CD14-positive monocyte (primary cell): ENCODE results near the gene NOB1. TPM values are rescaled to one million over a fixed set of nuclear protein-coding genes. Genes with fewer than 3 reads are reported as not detected.

Experiments used
- DNase-seq, 3 donors: peaks; one replicate each; pipeline ENCODE4 v3.0.0-alpha.2; 2011 to 2022
- H2AFZ ChIP-seq: 2 replicates; pipeline ENCODE4 v1.6.0; 2012; ENCODE audit warnings: mild to moderate bottlenecking, low read depth, low read length, inconsistent platforms; ENCODE audit not compliant: insufficient read depth, poor library complexity, severe bottlenecking
- H3K27ac ChIP-seq, 2 donors: 1 replicate in 1 of 2; 2 replicates in 1 of 2; pipeline ENCODE4 v1.5.1; 2012 to 2013; ENCODE audit warnings: low read length in 2 of 2, control low read depth in 1 of 2, inconsistent platforms in 1 of 2, low read depth in 1 of 2, mild to moderate bottlenecking in 1 of 2
- H3K27me3 ChIP-seq, 2 donors: one replicate each; pipeline versions ENCODE4 v1.6.0 to v1.6.1; 2011 to 2013; ENCODE audit warnings: low read length in 2 of 2; ENCODE audit not compliant: control insufficient read depth in 2 of 2, insufficient read depth in 2 of 2
- H3K36me3 ChIP-seq, 2 donors: replicated peaks in 1 of 2; 1 replicate in 1 of 2; 2 replicates in 1 of 2; pipeline versions ENCODE4 v1.5.1 to v1.6.1; 2012 to 2013; ENCODE audit warnings: low read length in 2 of 2, control low read depth in 1 of 2, inconsistent platforms in 1 of 2, mild to moderate bottlenecking in 1 of 2; ENCODE audit not compliant: insufficient read depth in 2 of 2, control insufficient read depth in 1 of 2
- H3K4me1 ChIP-seq, 2 donors: 1 replicate in 1 of 2; 2 replicates in 1 of 2; pipeline versions ENCODE4 v1.5.1 to v1.6.1; 2012 to 2013; ENCODE audit warnings: low read length in 2 of 2, control low read depth in 1 of 2, inconsistent platforms in 1 of 2, mild to moderate bottlenecking in 1 of 2, moderate library complexity in 1 of 2; ENCODE audit not compliant: insufficient read depth in 2 of 2, control insufficient read depth in 1 of 2
- H3K4me2 ChIP-seq: replicated peaks from 2 replicates; pipeline ENCODE3; 2012; ENCODE audit warnings: low read length, moderate library complexity, mild to moderate bottlenecking; ENCODE audit not compliant: poor library complexity, severe bottlenecking; ENCODE audit errors: extremely low read depth
- H3K4me3 ChIP-seq, 3 experiments: fragments of 200-600 bp in 1 of 3; sonication (generic) in 1 of 3; replicated peaks in 1 of 3; 1 replicate in 2 of 3; 2 replicates in 1 of 3; pipeline ENCODE4 v1.5.1; 2011 to 2013; ENCODE audit warnings: low read length in 3 of 3, mild to moderate bottlenecking in 3 of 3, control low read depth in 2 of 3, low read depth in 2 of 3, inconsistent platforms in 1 of 3, moderate library complexity in 1 of 3
- H3K79me2 ChIP-seq: 2 replicates; pipeline ENCODE4 v1.6.0; 2012; ENCODE audit warnings: mild to moderate bottlenecking, control low read depth, inconsistent platforms, low read length, moderate library complexity; ENCODE audit not compliant: insufficient read depth
- H3K9ac ChIP-seq: 2 replicates; pipeline ENCODE4 v1.6.0; 2017; ENCODE audit warnings: low read length, mild to moderate bottlenecking; ENCODE audit not compliant: insufficient read depth, poor library complexity, severe bottlenecking
- H3K9me3 ChIP-seq, 2 donors: replicated peaks in 1 of 2; 1 replicate in 1 of 2; 2 replicates in 1 of 2; pipeline versions ENCODE4 v1.5.1 to v1.6.1; 2012 to 2013; ENCODE audit warnings: low read length in 2 of 2, control low read depth in 1 of 2; ENCODE audit not compliant: control insufficient read depth in 1 of 2, insufficient read depth in 1 of 2
- H4K20me1 ChIP-seq: 2 replicates; pipeline ENCODE4 v1.6.0; 2012; ENCODE audit warnings: mild to moderate bottlenecking, low read length, control low read depth, moderate library complexity; ENCODE audit not compliant: insufficient read depth
- H3K27ac Mint-ChIP-seq, 7 donors: one replicate each; pipeline ENCODE4 v1.8.0; 2020; ENCODE audit warnings: mild to moderate bottlenecking in 7 of 7, mixed read lengths in 7 of 7, moderate library complexity in 6 of 7, inconsistent platforms in 2 of 7
- H3K27me3 Mint-ChIP-seq, 3 donors: one replicate each; pipeline ENCODE4 v1.8.0; 2021 to 2022; ENCODE audit warnings: low read depth in 3 of 3, mild to moderate bottlenecking in 3 of 3, mixed read lengths in 3 of 3, moderate library complexity in 3 of 3, inconsistent platforms in 1 of 3
- H3K36me3 Mint-ChIP-seq, 2 donors: one replicate each; pipeline ENCODE4 v1.8.0; 2020; ENCODE audit warnings: mixed read lengths in 2 of 2, inconsistent platforms in 1 of 2, mild to moderate bottlenecking in 1 of 2
- H3K4me1 Mint-ChIP-seq: one replicate; pipeline ENCODE4 v1.8.0; 2020; ENCODE audit warnings: mild to moderate bottlenecking, mixed read lengths
- H3K4me3 Mint-ChIP-seq, 2 donors: one replicate each; pipeline ENCODE4 v1.8.0; 2020; ENCODE audit warnings: mild to moderate bottlenecking in 2 of 2, mixed read lengths in 2 of 2, moderate library complexity in 1 of 2
- H3K9me3 Mint-ChIP-seq, 7 donors: one replicate each; pipeline ENCODE4 v1.8.0; 2020 to 2022; ENCODE audit warnings: mixed read lengths in 7 of 7, mild to moderate bottlenecking in 6 of 7, moderate library complexity in 6 of 7, inconsistent platforms in 2 of 7
- CTCF ChIP-seq: fragments of 200-600 bp; IDR thresholded peaks from one replicate; pipeline ENCODE4 v1.8.0; 2022; ENCODE audit warnings: antibody characterized with exemption, mild to moderate bottlenecking
- WGBS: methylation state at CpG from one replicate; pipeline ENCODE4 v1.1.5; 2013; ENCODE audit warnings: missing lambda C conversion rate; ENCODE audit not compliant: insufficient coverage; 5-methylcytosine and 5-hydroxymethylcytosine counted together
- intact Hi-C, 2 donors: fragments of 100-400 bp; cut with micrococcal nuclease; formaldehyde crosslinking; loops; one replicate each; pipeline versions ENCODE4 v1.15.0 to v1.15.1; 2023
- polyA plus RNA-seq, 3 donors: library from polyadenylated mRNA; depleted of rRNA in 1 of 3; unstranded in 2 of 3; stranded (reverse) in 1 of 3; fragments of 300-500 nt in 2 of 3; fragments of >200 nt in 1 of 3; fragmentation: Illumina TruSeq in 2 of 3; gene quantifications; 1 replicate in 2 of 3; 2 replicates in 1 of 3; pipeline ENCODE4 v1.2.3, GENCODE V29; 2012 to 2021

Gene NOB1
- polyA plus RNA-seq, 3 donors: 15.7 to 27.5 (median 18.0) TPM

- Histone ChIP-seq H3K36me3 (peaks cover 4 to 28% of the 10 kb centered on the region in 2 donors), H3K4me3 (no peak overlapping the region), H3K9ac (no peak overlapping the region), H3K27ac (no peak overlapping the region), H3K4me2 (no peak overlapping the region), H3K79me2 (peaks cover 100% of the 10 kb centered on the region), H4K20me1 (peaks cover 100% of the 10 kb centered on the region), H3K27me3 (no peaks in the 10 kb centered on the region), H3K4me1 (peaks cover 2 to 14% of the 10 kb centered on the region in 2 donors), H2AFZ (no peak overlapping the region), H3K9me3 (peaks cover 19 to 24% of the 10 kb centered on the region in 2 donors)
- 100% methylated on average over 1 of the region's 2 CpGs for WGBS
- Mint-ChIP-seq H3K4me1 (peaks cover 30% of the 10 kb centered on the region), H3K9me3 (peaks cover 18 to 35% (median 23%) of the 10 kb centered on the region in 7 donors), H3K27me3 (no peaks in the 10 kb centered on the region), H3K4me3 (no peak overlapping the region), H3K27ac (no peak overlapping the region), H3K36me3 (peaks cover 20 to 31% of the 10 kb centered on the region in 2 donors)
- intact Hi-C loops: no loop called here
- DNase-seq: no peak
- TF ChIP-seq CTCF: no peak
Observed at GRCh38 chr16:69771651-69771967, 16.9 kb upstream of the NOB1 start.

GRCh38 chr16:69769404-69769803 lies 14.7 kb upstream of the NOB1 start:
- H3K9me3 ChIP-seq: peaks cover 4% of the 10 kb centered on the region in 2 donors
- H3K4me1 Mint-ChIP-seq: peaks cover 32% of the 10 kb centered on the region
- H3K79me2 ChIP-seq: peaks cover 100% of the 10 kb centered on the region

More at GRCh38 chr16:69769404-69769803, 14.7 kb upstream of the NOB1 start:
- Histone ChIP-seq H2AFZ (no peak overlapping the region), H4K20me1 (peaks cover 100% of the 10 kb centered on the region), H3K4me2 (no peak overlapping the region), H3K4me1 (peaks cover 0 to 7% of the 10 kb centered on the region in 2 donors), H3K36me3 (peaks cover 0 to 6% of the 10 kb centered on the region in 2 donors), H3K27me3 (no peaks in the 10 kb centered on the region), H3K4me3 (no peak overlapping the region), H3K9ac (no peak overlapping the region), H3K27ac (no peak overlapping the region)
- Mint-ChIP-seq H3K27me3 (no peaks in the 10 kb centered on the region), H3K36me3 (peaks cover 21 to 24% of the 10 kb centered on the region in 2 donors), H3K4me3 (no peak overlapping the region), H3K9me3 (peaks cover 2 to 14% (median 4%) of the 10 kb centered on the region in 7 donors), H3K27ac (no peak overlapping the region)
- no peak for TF ChIP-seq CTCF
- no peak for DNase-seq
- intact Hi-C loops: no loop called here
- WGBS: no CpG with 5 or more reads among the region's 2 CpGs
